ENCODE results near the gene CMTM2.

DNA sequence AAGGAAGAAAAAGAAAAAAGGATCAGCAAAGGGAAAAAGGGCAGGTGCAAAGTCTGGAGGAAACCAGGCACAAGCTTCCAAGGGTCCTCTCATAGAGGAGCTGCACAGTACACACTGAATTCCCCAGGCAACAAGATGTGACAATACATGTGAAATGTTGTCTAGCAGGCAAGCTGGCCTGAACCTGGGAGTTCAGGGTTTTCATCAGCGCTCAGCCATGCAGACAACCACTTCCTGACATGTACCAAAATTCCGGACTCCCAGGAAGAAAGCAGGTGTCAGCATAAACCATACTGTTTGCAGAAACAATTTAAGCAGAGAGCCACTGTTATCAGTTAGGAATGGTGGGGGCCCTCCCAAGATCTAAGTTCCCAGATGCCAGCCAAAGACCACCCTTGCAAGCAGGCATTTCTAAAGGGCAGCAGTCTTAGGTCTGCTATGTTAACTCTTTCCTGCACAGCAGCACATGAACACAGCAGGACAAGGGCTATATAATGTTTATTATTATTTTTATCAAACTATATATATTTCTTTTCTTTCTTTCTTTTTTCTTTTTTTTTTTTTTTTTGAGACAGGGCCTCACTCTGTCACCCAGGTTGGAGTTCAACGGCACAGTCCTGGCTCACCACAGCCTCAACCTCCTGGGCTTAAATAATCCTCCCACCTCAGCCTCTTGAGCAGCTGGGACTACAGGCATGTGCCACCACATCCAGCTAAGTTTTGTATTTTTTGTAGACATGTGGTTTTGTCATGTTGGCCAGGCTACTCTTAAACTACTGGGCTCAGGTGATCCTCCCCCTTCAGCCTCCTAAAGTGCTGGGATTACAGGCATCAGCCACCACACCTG lies 39.4 kb upstream of the CMTM2 start:
- TF ChIP-seq, protein P1, sequence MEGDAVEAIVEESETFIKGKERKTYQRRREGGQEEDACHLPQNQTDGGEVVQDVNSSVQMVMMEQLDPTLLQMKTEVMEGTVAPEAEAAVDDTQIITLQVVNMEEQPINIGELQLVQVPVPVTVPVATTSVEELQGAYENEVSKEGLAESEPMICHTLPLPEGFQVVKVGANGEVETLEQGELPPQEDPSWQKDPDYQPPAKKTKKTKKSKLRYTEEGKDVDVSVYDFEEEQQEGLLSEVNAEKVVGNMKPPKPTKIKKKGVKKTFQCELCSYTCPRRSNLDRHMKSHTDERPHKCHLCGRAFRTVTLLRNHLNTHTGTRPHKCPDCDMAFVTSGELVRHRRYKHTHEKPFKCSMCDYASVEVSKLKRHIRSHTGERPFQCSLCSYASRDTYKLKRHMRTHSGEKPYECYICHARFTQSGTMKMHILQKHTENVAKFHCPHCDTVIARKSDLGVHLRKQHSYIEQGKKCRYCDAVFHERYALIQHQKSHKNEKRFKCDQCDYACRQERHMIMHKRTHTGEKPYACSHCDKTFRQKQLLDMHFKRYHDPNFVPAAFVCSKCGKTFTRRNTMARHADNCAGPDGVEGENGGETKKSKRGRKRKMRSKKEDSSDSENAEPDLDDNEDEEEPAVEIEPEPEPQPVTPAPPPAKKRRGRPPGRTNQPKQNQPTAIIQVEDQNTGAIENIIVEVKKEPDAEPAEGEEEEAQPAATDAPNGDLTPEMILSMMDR (IDR thresholded peaks at IDR 0.05), result no peak
- no peak for TF ChIP-seq POLR2A (IDR thresholded peaks at IDR 0.05)
